Heart left ventricle (tissue), 13 donors: ENCODE measurements around the gene RHOV.
"Not testable (repeated sequence)": the region's sequence is repeated elsewhere in the genome, so short reads cannot be mapped to it uniquely, and the experiment has no call there.

Experiments
- CTCF ChIP-seq, 12 donors: fragments of 200-600 bp; sonication (generic) in 4 of 12; IDR thresholded peaks; one replicate each; pipeline versions ENCODE4 v1.5.0 to v1.8.0; 2018 to 2022; ENCODE audit warnings: antibody characterized with exemption in 12 of 12, mild to moderate bottlenecking in 5 of 12
- POLR2A ChIP-seq, 2 donors: fragments of 450-650 bp; IDR thresholded peaks; one replicate each; pipeline ENCODE4 v1.6.1; 2017; ENCODE audit warnings: antibody characterized with exemption in 2 of 2, mild to moderate bottlenecking in 2 of 2, moderate library complexity in 2 of 2
- donor health status: ischemic (EF 13 %, LVEDD 7.1; RV severe dilation, severe dysfunction).
- donor health status: DM: no; HTN: yes; CAD: no.
- donor health status: DM: no; HTN: no; CAD: no.
- donor health status: ischemic (EF 25% LVEDD 6.9; RV normal size, moderate dysfunction).
- donor health status: ischemic (EF 25% LVEDD 5.7; RV mildly dilated, moderate dysfunction).
- donor health status: ischemic (EF 35%, LVEDD 5.7; RV mildly dilated, moderate dysfunction).
- donor health status: nonischemic (EF 11% LVEDD 7.7; RV severe dilation, severe dysfunction).
- donor health status: DM: yes; HTN: yes; CAD: no.
- donor health status: PGD.
- donor health status: ischemic (EF 29% LVEDD 5.4; RV normal size, mild dysfunction).
- donor health status: nonischemic (EF 23%, LVEDD 6.1; RV moderate dilation, normal function).

GRCh38 chr15:40861147-40861546 is 12.9 kb downstream of the RHOV start:
- TF ChIP-seq CTCF, POLR2A (IDR thresholded peaks at IDR 0.05): not testable (repeated sequence)
